NOMO-1 (cell line): Measurements from ENCODE around the gene PADI1.

Source experiments
- DNase-seq, 2 experiments: peaks; one replicate each; lab custom pipeline; 2025; ENCODE audit not compliant: unreplicated experiment in 2 of 2; lab: John Stamatoyannopoulos, UW

Gene PADI1

DNA sequence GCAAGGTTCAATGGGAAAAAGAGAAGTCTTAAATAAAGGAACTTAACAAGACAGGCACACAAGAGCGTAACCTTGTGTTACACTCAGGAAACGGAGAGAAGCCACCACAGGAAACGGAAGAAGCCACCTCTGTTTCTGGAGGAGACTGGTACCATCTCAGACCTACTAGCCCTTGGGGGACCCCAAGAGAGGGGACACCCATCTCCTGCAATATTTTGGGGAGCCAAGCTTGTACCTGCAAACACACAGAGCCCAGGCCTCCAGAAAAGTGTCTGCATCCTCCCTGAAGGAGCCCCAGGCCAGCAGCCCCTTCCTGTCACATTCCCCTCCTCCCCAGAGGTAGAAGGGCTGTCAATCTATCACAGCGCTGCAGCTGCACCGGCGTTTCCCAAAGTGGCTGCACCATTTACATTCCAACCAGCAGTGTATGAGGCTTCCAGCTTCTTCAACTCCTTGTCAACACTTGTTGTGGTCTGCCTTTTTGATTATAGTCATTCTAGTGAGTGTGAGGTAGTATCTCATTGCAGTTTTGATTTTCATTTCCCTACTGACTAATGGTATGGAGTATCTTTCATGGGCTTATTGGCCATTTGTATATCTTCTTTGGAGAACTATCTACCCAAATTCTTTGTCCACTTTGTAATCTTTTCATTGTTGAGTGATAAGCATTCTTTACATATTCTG is 23.0 kb upstream of the PADI1 start:
- DNase-seq, result peak; percentile 26 to 80

DNA sequence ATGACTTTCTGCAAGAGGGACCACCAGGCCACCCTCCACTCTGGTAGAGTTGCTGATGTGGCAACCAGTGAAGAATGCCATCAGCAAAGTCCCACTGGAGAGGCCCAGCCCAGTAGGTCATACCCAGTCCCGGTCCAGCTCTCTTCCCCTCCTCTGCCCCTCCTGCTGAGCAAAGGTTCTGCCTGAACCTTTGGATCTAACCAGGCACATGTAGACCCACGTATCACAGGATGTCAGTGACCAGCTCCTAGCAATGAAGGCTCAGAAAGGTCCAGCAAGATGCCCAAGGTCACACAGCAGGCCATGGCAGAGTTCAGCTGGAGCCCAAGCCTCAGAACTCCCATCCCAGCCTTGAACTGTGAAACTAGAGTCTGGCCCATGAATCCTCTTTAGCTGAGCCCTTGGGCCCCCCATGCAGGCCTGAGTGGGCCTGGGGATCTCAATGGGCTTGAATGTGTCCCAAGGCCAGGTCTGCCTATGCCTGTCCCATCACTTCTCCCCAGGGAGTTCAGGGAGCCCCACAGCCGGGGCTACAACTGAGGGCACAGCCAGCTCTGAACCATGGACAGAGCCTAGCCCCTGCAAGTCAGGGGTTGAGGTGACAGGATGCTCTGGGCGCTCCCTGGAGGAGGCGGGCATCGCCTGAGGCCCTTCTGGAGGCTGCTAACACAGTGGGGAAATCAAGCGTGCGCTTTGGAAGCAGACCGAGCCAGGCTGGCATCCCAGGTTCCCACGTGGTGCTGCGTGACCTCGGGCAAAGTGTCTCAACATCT is 21.4 kb upstream of the PADI1 start:
- no peak for DNase-seq

DNA sequence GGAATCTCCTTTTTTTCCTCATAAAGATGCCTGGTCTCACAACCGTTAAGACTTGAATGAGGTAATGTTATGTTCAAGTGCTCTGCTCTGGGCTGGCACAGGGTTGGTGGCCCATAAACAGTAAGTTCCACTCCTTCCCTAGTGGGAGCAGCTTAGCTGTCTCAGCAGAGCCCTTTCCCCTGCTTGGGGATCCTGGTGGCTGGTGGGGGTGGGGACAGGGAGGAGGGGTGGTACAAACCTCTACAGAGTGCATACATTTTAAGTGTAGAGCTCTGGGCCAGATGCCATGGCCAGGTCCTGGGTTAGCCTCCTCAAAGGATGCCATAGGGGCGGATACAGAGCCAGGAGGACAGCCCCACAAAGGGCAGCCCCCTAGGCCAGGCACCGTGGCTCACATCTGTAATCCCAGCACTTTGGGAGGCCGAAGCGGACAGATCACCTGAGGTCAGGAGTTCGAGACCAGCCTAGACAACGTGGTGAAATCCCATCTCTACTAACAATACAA is 20.7 kb upstream of the PADI1 start:
- no peak for DNase-seq

- DNase-seq, result no peak
Measured at GRCh38 chr1:17184822-17185484, 20.0 kb upstream of the PADI1 start.

GRCh38 chr1:17185485-17185860 is 19.5 kb upstream of the PADI1 start:
- no peak for DNase-seq

DNA sequence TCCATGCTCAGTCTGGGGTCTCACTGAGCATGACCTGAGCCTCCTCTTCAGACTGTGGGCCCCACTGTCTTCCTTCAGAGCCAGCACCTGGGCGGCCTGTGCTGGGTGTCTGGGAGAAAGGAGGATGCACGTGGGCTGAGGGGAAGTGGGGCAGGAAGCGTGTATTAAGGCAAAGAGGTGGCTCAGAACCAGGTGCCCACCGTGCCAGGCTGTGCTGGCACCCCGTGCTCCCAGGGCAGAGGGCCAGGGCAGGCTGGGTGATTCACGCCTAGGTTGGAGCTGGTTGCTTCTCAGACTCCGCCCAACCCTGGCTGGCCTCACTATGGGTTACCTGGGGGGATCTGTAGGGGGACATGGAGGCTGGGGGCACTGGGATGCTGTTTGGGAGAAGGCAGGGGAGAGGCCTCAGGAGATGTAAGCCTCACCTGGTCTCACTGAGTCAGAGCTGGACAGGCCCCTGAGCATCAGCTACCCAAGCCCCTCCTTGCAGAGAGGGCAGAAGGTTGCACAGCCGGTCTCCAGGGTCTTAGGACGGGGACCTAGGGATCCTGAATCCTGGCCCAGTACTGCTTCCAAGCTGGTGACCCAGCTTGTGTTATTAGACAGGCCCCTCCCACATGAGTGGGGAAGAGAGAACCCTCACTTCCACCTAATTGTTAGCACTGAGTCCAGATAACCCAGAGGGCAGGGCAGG is 18.6 kb upstream of the PADI1 start:
- no peak for DNase-seq

- DNase-seq, result no peak
Measured at GRCh38 chr1:17187051-17187450, 17.9 kb upstream of the PADI1 start.

GRCh38 chr1:17188217-17188616 is 16.7 kb upstream of the PADI1 start:
- DNase-seq, result no peak

DNA sequence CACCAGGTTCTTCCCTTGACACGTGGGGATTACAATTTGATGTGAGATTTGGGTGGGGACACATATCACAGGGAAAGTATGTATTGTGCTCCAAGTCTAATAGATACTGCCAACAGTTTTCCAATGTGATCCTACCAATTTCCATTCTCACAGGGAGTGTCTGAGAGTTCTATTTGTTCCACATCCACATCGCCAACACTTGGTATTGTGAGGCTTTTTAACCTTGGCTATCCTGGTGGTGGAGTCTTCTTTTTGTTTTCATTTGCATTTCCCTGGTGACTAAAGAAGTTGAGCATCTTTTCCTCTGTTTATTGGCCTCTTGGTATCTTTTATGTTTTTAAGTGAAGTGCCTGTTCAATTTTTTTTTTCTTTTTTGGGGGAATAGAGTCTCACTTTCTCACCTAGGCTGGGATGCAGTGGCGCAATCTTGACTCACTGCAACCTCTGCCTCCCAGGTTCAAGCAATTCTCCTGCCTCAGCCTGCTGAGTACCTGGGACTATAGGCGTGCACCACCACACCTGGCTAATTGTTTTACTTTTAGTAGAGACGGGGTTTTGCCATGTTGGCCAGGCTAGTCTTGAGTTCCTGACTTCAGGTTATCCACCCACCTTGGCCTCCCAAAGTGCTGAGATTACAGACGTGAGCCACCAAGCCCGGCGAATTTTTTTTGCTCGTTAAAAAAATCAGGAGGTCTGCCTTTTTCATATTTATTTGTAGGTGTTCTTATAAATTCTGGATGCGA is 15.9 kb upstream of the PADI1 start:
- DNase-seq, result no peak

GRCh38 chr1:17189632-17189990 is 15.3 kb upstream of the PADI1 start:
- DNase-seq, result no peak

GRCh38 chr1:17190010-17190995 is 14.6 kb upstream of the PADI1 start:
- no peak for DNase-seq

DNA sequence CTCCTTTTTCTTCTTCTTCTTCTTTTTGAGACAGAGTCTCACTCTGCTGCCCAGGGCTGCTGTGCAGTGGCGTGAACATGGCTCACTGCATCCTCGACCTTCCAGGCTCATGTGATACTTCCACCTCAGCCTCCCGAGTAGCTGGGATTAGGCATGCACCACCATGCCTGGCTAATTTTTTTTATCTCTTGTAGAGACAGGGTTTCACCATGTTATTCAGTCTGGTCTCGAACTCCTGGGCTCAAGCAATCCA is 13.0 kb upstream of the PADI1 start:
- peak in 1 of 2 experiments; percentile 51 for DNase-seq

DNA sequence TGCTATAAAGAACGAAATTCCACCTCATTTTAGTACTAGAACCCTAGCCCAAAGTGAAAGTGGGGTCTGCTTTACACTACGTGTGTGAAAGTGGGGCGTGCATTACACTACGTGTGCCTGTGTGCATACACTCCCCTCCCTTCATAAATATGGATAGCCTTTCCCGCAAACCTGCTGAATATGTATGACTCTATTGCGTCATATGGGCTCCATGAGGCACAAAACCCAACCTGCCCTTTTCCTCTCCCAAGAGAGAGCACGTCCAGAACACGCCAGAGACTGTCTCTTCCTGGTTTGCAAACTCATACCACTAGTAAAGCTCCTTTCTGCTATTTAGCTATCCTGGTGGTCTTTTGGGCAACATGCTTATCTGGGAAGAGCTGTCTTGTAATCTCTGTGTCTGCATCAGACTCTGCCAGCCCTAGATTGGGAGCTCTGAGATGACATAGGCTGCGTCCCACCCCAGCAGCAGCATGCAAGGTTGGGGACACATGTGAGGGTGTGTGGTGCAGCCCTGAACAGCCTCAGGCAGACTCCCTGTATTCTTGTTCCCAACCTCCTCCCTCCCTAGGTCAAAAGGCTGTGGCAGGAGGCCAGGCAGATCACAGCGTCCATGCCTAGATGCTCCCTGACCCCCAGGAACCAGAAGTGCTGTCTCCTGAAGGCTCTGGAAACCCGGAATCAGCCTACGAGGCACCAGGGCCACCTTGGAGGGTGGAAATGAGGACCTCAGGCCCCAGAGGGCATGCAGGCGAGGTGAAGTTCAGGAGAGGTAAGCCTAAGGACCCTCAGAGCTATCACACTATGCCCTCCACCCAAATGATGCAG is 12.3 kb upstream of the PADI1 start:
- DNase-seq, result peak in 1 of 2 experiments; percentile 37

DNA sequence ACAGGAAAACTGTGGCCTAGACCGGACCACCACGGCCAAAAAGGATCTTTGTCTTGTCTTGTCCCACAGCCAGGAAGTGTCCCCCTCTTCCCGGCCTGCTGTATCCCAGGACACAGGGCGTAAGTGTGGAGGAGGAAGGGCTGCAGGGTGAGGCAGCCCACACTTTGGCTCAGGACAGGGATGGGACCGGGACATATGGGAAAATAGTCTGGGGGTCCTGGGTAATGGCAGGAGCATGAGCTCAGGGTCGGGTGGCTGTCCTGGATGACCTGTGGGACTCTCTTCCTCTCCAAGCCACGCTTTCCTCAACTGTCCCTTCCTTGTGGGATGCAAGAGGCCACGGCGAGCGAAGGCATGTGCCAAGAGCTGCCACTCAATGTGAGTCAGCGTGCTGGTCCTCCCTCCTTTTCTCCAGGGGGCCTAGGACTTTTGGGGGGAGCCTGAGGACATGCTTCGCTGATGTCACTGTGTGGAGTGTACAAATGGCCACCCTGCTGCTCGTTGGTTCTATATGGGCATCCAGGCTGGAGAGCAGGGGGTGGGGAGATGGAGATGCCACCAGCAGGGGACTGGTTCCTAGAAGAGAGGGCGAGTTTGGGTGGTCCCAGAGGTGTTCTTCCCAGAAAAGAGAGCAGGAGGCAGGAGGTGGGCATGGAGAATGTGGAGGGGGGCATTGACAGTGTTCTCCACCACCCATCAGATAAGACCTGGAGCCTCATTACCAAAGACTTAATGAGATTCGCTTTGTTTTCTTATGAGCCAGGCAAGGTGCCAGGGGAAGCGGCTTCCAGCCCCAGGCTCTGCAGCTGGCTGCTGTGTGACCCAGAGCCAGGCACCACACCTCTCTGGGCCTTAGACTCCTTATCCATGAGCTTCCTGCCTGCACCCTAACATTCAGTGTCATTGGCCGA is 11.5 kb upstream of the PADI1 start:
- DNase-seq, result no peak

- DNase-seq, result no peak
Measured at GRCh38 chr1:17194133-17194475, 10.8 kb upstream of the PADI1 start.

DNA sequence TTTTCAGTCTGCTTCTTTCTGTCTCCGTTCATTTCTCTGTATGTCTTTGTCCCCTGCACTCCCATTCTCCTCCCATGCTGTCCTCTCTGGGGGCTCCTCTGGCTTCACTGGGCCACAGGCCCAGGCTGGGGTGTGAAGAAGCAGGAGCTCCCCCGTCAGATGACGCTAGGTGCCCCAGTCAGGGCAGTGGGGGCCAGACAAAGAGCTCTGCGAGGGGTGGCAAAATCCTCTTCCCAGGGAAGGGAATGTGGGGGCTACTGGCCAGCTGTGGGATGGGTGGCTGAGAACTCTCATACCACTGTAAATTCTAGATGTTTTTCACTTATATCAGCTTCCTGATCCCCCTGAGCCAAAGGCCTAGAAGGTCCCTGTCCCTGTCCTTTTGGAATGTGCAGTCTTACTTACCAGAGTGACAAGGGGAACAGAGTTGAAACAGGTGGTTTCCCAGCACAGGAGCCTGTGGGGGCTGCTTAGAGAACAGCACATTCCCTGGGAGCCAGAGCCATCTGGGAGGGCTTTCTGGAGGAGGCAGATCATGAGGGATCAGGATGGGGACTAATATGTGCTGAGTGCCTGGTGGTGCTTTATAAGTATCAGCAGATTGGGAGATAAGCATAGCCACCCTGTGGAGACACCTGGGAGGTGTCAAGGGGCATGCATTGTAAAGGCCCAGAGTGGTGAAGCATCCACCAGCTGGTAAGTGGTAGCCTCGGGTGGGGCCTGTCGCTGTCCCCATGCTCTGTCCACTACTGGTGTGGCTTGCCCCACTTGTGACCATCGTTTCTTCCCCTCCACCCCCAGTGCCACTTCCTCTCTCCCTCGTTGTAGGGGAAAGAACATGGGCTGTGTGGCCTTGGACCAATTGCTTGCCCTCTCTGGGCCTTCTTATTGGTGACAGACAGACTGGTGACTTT is 10.1 kb upstream of the PADI1 start:
- no peak for DNase-seq

- no peak for DNase-seq
Measured at GRCh38 chr1:17195731-17196130, 9.2 kb upstream of the PADI1 start.
